Left kidney (tissue), 1 donor: Measurements from ENCODE around the gene TMEM63A. TPM values are rescaled to one million over a fixed set of nuclear protein-coding genes. Genes with fewer than 3 reads are reported as not detected.

Experiments
- polyA plus RNA-seq: library from polyadenylated mRNA; unstranded; fragments of 120-200 nt; gene quantifications from one replicate; pipeline ENCODE4 v1.2.1, GENCODE V29; 2013; ENCODE audit not compliant: insufficient read length

Gene TMEM63A
- polyA plus RNA-seq, 1 donor, result 82.2 TPM

Other genes starting within 250 kb of the TMEM63A start
- gene ENAH, start 229.3 kb downstream of the TMEM63A start, polyA plus RNA-seq, result 121 TPM
- 469 TPM for gene SRP9, start 104.6 kb downstream of the TMEM63A start, polyA plus RNA-seq
- gene EPHX1, start 72.3 kb downstream of the TMEM63A start, polyA plus RNA-seq, result 59.0 TPM
- gene LEFTY1, start 6.8 kb upstream of the TMEM63A start, polyA plus RNA-seq, result 3.6 TPM
- gene PYCR2, start 41.9 kb upstream of the TMEM63A start, polyA plus RNA-seq, result 52.5 TPM
- gene LEFTY2, start 58.8 kb upstream of the TMEM63A start, polyA plus RNA-seq, result 0.98 TPM
- gene SDE2, start 117.0 kb upstream of the TMEM63A start, polyA plus RNA-seq, result 22.2 TPM
- 1,261 TPM for gene H3-3A, start 180.3 kb upstream of the TMEM63A start, polyA plus RNA-seq